Hippocampal formation (tissue), 2 donors: ENCODE measurements around the gene CA4.
A peak's percentile ranks its signal among the peaks of the same experiment; 100 is the strongest.
"Not testable (repeated sequence)": the region's sequence is repeated elsewhere in the genome, so short reads cannot be mapped to it uniquely, and the experiment has no call there.

Experiments
- DNase-seq, 2 donors: peaks; one replicate each; lab custom pipeline; 2025; lab: John Stamatoyannopoulos, UW

CA4 gene

GRCh38 chr17:60149691-60150582, at the start of gene CA4:
Gene CA4 (plus strand): TSS chr17:60149973. CDS start chr17:60150035, 62 bp downstream.
- no peak for DNase-seq

DNA sequence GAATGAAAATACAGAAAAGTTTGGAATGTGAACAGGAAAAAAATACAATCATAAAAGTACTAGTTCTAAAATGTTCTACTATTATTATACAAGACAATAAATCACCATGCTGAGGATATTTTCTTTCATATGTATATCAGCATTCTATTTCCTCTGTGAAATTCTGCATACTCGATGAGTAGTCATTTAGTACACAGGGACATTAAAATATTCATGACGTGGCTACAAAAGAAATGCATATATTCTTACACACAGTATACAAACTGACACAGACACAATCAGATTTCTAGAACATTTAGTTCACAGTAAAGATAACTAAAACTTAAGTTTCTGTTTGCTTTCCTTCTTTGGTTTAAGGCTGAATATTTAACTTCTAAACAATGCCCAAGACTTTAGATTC, 49.2 kb upstream of the CA4 start:
- not testable (repeated sequence) for DNase-seq

GRCh38 chr17:60102015-60102631, 47.6 kb upstream of the CA4 start:
- DNase-seq = not testable (repeated sequence)

GRCh38 chr17:60102632-60103096, 47.1 kb upstream of the CA4 start:
- DNase-seq = peak in 1 of 2 donors; percentile 19

- DNase-seq = no peak
Measured at GRCh38 chr17:60103957-60104356, 45.8 kb upstream of the CA4 start.

- DNase-seq = no peak
Measured at GRCh38 chr17:60106340-60107059, 43.3 kb upstream of the CA4 start.

GRCh38 chr17:60107526-60108257, 42.1 kb upstream of the CA4 start:
- DNase-seq = no peak

GRCh38 chr17:60108309-60108708, 41.5 kb upstream of the CA4 start:
- DNase-seq = not testable (repeated sequence)

DNA sequence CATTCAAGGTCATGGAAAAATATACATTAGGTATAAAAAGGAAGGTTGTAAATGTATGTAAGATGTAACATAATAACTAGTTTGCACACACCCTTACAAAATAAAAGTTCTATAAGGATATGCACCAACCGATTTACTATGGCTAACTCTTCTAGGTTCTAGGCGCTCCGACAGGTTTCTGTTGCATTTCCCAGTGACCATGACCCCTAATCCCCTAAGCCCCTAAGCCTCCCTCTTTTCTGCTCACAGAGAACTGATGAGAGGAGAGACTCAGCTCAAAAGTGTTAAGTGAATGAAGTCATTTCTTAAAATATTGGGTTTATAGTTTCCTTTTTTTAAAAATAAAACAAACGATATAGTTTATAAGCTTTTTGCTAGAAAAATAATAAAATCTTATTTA, 41.1 kb upstream of the CA4 start:
- no peak for DNase-seq

GRCh38 chr17:60109161-60109560, 40.6 kb upstream of the CA4 start:
- DNase-seq = no peak

GRCh38 chr17:60110586-60110985, 39.2 kb upstream of the CA4 start:
- no peak for DNase-seq

GRCh38 chr17:60111661-60112060, 38.1 kb upstream of the CA4 start:
- not testable (repeated sequence) for DNase-seq

GRCh38 chr17:60115364-60115763, 34.4 kb upstream of the CA4 start:
- DNase-seq = not testable (repeated sequence)

DNA sequence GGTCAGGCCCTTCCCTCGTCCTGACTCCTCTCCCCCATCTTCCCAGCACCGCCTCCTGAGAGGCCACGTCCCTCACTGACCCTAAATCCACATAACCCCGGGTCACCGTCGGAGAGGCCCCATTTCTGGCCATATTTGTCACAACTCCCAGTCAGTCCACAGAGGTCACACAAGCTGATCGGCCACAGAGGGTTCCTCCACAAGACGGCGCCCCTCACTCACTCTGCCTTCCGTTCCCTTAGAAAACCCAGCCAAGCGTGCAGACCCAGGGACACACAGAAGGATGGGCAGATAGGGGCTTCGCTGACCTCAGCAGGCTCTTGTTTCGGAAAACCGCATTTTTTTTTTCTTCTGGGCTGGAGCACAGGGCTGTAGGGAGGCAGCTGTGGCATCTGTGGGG, 33.6 kb upstream of the CA4 start:
- not testable (repeated sequence) for DNase-seq

DNA sequence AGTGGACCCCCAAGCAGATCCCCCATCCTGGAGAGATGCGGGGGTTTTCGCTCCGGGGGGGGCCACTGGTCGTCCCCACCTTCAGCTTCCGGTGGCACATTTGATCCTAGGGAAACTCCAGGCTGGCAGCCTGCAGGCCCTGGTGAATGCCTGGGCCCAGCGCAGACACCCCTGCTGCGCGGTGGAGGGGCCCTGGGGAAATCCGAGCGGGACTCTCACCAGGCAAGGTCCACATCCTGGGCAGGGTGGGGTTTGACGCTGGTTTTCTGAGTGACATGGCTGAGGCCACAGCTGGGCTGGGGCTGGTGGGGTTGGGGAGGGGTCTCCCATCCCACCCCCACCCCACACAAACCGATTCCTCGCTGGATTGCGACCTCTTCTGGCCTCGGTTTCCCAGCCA, 30.6 kb upstream of the CA4 start:
- DNase-seq = not testable (repeated sequence)

GRCh38 chr17:60119807-60120748, 29.7 kb upstream of the CA4 start:
- DNase-seq = not testable (repeated sequence)

- DNase-seq = no peak
Measured at GRCh38 chr17:60127068-60128064, 22.4 kb upstream of the CA4 start.

DNA sequence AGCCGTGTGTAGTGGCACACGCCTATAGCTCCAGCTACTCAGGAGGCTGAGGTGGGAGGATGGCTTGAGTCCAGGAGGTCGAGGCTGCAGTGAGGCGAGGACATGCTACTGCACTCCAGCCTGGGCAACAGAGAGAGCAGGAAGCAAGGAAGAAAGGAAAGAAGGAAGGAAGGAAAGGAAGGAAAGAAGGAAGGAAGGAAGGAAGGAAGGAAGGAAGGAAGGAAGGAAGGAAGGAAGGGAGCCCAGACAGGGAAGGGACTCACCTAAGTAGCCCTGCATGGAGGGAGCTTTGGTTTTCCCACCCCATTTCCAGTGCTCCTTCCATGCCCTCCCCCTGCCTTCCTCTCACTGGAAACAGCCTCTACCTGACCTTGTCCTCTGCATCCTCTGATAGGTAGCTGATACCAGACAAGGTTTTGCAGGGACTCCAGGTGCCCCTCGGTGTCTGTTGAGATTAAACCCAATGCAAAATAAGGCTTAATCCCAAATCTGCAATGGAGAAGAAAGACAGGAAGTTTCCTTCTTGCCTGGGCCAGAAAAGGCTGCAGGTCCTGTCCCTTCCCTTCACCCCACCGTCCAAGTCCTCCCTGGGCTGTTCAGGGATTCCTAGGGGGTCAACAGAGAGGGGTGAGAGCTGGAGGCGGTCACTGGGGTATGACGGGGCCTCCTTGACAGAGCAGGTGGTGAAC, 21.5 kb upstream of the CA4 start:
- DNase-seq = no peak

GRCh38 chr17:60129164-60129563, 20.6 kb upstream of the CA4 start:
- no peak for DNase-seq
